HG03558 (cell line): Measurements from ENCODE around the gene GRIA1.

Experiments
- ATAC-seq: cut with Tn5 transposase; IDR thresholded peaks from one replicate; pipeline ENCODE4 v1.9.1; 2021; ENCODE audit warnings: moderate number of reproducible peaks; ENCODE audit not compliant: unreplicated experiment; ENCODE audit errors: extremely low read depth

The GRIA1 gene

GRCh38 chr5:153496835-153497234 is 6.4 kb downstream of the GRIA1 start:
- ATAC-seq: no peak

DNA sequence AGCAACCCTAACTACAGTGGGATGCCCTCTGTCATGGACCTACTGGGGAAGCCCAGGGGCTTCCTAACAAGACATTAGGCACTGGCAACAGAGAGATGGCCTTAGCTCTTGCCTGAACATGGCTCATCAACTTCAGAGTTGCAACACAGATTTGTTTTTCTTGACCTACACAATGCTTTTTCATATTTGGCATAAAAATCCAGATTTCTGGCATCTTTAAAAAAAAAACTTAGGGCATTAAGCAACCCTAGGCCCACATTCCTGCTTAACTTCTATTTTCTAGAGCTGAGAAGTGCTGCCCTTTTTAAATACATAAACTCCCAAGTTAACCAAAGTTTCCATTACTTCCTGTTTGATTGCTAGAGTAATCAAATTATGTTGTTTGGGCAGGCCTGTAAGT is 8.0 kb downstream of the GRIA1 start:
- no peak for ATAC-seq

GRCh38 chr5:153500178-153500577 is 9.7 kb downstream of the GRIA1 start:
- no peak for ATAC-seq

- ATAC-seq: no peak
Observed at GRCh38 chr5:153504726-153505125, 14.3 kb downstream of the GRIA1 start.

- ATAC-seq: no peak
Observed at GRCh38 chr5:153508700-153509099, 18.2 kb downstream of the GRIA1 start.

- no peak for ATAC-seq
Observed at GRCh38 chr5:153511622-153512021, 21.2 kb downstream of the GRIA1 start.

DNA sequence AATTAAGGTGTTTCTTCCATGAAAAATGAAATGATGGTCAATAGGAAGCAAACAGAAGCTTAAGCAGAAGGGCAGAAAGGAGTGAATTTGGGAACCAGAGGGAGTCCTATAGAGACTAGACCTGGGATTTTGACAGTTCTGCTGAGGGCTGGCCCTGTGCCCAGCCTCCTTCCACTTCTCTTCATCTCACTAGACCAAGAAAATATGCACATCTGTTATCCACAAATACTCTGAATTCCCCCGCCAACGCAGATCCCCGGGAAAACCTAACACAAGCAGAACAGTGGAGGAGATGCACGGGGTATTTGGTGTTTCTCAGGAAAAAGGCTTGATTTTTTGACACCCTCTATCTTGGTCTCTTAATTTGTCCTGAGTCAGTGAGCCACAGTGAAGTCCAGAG is 22.7 kb downstream of the GRIA1 start:
- ATAC-seq: no peak

DNA sequence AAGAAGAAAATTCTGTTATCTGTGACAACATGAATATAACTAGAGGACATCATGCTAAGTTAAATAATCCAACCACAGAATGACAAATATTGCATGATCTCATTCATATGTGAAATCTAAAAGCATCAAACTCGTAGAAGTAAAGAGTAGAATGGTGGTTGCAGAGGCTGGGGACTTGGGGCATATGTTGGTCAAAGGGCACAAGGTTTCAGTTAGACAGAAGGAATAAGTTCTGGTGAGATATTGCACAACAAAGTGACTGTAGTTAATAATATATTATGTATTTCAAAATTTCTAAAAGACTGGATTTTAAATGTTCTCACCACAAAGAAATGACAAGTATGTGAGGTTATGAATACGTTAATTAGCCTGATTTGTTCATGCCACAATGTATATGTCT is 24.8 kb downstream of the GRIA1 start:
- ATAC-seq: no peak

DNA sequence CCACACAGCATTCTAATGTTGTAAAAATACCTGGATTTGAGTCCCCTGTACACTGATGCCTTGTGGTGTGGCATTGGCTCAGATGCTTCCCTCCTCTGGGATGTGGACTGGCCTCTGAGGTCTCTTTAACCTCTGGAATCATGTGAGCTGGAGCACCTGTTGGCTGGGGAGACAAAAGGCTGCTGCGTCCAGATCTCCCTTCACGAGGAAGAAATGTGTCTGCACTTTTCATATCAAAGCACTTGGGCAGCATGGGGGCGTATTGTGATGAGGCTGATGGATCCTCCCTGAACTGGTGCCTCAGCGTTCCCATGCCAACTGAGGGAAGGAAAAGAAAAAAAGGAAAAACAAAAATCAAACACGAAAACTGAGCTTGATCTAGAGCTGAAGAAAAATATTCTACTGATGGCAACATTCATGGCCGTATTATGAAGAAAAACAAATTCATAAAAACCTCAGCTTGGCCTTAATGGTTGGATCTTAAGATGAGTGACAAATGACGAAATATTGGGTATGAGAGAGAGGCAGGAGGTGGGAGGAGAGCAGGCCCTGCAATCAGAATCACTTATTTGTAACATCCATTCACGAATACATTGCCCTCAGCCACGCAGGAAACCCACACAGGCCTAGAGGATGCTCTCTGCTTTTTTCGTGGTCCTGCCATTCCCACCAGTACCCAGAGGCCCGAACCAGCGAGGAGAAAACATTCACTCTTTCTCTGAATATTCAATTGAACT is 26.2 kb downstream of the GRIA1 start:
- no peak for ATAC-seq

GRCh38 chr5:153517241-153517611 is 26.8 kb downstream of the GRIA1 start:
- no peak for ATAC-seq

GRCh38 chr5:153520137-153520536 is 29.7 kb downstream of the GRIA1 start:
- no peak for ATAC-seq

DNA sequence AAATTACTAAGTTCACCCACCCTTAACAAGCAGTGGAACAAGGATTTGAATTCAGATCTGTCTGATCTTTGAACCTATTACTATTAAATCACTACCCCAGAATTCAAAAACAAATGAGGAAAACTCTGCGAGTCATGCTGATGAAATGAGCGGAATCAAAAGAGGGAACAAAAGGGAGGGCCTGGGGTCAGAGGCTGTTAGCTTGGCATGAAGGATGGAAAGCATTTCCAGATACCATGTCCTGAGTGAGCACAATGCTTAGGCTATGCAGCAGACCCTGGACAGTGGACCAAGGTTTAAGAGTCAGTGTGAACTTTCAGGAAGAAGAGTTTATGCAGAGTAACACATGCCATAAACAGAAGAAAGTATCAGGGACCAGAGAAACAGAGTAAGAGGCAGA is 30.5 kb downstream of the GRIA1 start:
- ATAC-seq: no peak

- no peak for ATAC-seq
Observed at GRCh38 chr5:153523211-153523610, 32.7 kb downstream of the GRIA1 start.

DNA sequence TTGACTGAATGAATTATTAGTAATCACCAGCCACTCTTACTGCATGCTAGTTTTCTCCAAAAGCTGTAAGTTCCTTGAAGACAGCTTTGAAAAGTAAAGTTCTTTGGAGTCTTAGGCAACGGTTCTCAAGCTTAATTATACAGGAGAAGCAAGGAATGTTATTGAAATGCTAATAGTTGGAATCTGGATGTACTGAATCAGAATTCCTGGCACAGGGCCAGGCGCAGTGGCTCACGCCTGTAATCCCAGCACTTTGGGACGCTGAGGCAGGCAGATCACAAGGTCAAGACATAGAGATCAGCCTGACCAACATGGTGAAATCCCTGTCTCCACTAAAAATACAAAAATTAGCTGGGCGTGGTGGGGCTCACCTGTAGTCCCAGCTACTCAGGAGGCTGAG is 33.4 kb downstream of the GRIA1 start:
- ATAC-seq: no peak

DNA sequence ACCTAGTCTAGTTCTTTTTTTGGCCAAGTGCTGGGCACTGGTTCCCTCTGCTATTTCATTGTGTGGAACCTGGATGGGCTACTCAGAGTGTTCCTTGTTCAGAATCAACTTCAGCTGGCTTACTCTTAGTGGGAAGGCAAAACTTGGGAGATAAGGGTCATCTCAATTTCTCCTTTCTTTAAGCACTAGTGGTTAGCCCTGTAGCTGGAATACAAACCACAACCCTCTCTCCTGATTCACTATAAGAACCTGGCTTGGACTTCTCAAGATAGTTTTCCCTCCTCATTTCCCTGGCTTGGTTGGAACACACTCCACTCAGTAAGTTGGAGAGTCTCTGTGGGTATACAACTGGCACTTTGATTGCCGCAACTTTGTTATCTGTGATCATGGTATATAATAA is 35.1 kb downstream of the GRIA1 start:
- ATAC-seq: no peak

DNA sequence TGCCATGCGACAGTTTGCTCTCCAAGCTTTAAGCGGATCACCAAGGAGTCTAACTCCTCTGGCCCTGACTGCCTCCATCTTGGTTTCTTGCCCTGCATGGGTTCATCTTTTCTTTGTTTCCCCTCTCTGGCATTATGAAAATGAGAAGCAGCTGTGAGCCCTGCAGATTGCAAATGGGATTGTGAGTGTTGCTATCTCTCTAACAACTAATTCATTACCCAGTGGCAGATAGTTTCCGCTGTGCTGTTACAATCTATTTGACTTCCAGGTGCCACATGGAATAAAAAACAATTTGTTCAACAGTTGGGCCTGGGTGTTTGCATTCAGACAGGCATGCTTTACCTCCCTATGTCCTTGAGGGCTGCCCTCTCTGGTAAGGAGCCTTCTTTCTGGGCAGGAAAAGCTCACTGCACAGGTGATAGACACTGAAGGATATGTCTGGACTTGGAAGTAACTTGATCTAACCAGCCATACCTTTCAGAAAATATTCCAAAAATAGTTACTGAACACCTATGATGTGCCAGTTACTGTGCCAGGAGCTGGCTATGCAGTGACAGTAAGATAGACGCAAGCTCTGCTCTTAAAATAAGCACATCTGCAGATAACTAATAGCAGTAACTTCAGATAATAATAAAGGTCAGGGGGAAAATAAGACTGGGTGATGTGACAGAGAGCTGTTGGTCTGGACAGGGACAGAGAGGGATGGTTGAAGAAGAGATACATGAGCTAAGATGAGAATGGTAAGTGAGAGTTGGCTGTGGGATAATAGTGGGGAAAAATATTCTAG is 40.1 kb downstream of the GRIA1 start:
- ATAC-seq: no peak

DNA sequence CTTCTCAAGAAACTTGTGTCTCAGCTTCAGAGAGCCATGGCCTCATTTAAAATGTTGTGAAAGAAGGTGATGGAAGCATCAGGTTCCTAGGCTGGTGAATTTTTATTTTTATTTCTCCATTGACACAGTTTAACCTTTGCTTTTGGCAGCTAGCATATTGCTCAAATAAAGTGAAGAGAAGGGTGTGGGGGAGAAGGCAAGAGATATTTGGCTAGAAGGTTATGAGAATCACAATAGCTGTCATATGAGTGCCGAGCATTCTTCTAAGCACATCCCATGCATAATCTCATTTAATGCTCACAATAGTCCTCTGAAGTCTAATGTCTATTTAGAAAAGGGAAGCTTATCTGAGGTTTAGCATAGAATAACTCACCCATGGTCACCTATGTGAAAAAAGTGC is 43.1 kb downstream of the GRIA1 start:
- no peak for ATAC-seq

DNA sequence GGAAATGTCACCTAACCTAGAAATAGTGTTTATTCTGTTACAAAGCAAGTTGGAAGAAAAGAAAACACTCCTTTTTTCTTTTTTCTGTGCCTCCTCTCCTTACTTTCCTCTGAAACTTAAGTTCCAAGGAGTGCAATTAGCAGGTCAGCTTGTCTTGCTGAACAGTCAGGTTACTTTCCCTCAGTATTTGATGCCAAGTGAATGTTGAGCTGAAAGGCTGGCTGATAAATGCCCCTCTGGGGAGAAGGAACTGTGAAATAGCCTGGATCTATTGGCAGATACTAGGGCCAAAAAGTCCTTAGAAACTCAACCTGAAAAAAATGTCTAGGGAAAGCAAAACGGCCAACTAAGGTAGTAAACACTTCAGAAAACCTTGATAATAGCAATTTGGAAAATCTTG is 43.6 kb downstream of the GRIA1 start:
- ATAC-seq: no peak

DNA sequence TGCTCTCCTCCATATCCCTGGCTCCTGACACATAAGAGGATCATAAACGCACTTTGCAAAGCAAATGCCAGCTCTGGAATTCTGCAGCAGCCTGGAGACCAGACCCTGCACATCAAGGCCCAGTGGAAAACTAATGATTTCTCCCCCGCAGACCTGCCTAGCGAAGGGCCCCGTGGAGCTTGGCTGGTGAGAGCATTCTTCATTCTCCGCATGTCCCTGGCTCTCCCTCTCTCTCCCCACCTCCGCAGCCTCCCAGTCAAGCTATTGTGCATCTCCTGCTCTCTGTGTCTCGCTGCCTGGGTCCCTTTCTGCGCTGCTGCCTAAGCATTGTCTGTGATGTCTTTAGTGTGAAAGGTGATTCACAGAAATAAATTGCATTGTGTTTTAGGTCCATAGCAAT is 46.7 kb downstream of the GRIA1 start:
- ATAC-seq: no peak

- no peak for ATAC-seq
Observed at GRCh38 chr5:153539983-153540382, 49.5 kb downstream of the GRIA1 start.

DNA sequence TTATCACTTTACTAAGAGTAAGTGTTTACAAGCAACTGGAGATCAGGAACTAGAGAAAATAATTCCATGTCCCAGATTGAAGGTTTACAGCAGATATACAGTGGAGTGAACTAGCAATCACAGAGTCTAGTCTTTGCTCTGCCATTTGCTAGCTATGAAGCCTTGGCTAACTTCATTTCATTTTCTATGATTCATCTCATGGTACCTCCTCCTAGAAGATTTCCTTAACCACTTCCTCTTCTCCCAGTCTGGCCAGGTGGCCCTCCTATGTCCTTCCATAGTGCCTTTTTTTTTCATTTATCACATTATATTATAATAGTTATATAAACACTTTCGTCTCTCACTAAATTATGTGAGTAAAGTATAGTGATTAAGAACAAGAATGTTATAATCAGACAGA is 52.1 kb downstream of the GRIA1 start:
- ATAC-seq: no peak

- no peak for ATAC-seq
Observed at GRCh38 chr5:153543288-153543687, 52.8 kb downstream of the GRIA1 start.
